HUDEP-2 (cell line): ENCODE data around the gene LIF.

ENCODE experiments used
- DNase-seq, 76 experiments: peaks; one replicate each; lab custom pipeline; 2025; ENCODE audit not compliant: unreplicated experiment in 76 of 76; lab: John Stamatoyannopoulos, UW

The LIF gene

GRCh38 chr22:30245985-30246813 is at the start of gene LIF:
Gene LIF, minus strand, starts transcription at chr22:30246759. Its CDS starts 64 bp downstream, at chr22:30246695.
- DNase-seq, result peak in 16 of 76 experiments; percentile 15 to 63 (median 30)

GRCh38 chr22:30296324-30296723 is 49.8 kb upstream of the LIF start:
- no peak for DNase-seq

DNA sequence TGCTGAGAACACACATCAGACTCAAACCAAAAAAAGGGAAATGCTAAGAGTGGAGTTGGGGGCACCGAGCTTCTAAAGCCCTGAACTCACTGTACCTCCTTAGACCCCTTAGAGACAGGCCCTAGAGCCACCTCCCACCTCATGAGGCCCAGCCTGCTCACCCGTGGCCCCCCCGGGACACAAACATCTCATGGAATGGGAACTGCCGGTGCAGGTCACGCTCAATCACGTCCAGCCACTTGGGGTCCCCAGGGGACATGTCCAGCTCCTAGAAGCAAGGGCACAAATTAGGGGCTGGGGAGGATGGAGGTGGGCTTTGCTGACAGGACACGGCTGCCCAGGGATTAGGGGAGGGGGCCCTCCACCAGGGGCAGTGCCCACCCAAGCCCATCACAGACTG is 49.0 kb upstream of the LIF start:
- DNase-seq, result no peak

- no peak for DNase-seq
Measured at GRCh38 chr22:30294830-30295229, 48.3 kb upstream of the LIF start.

DNA sequence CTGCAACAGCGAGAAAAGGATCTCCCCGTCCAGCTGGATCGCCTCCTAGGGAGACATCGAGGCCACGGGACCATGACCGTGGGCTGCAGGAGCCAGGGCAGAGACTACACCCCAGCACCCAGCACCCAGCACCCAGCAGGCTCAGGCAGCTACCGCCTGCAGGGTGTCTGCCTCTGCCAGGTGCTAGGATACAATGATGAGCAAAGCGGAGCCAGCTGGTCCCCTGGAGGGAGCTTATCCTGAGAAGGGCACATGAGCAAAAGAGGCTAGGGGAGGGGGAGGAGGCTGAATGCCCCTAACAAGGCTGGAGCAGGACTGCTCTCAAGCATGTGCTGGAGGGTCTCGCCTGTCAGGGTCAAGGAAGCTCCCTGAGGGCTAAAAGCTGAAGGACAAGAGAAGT is 47.5 kb upstream of the LIF start:
- DNase-seq, result no peak

- DNase-seq, result no peak
Measured at GRCh38 chr22:30293026-30293425, 46.5 kb upstream of the LIF start.

- no peak for DNase-seq
Measured at GRCh38 chr22:30292069-30292970, 45.8 kb upstream of the LIF start.

DNA sequence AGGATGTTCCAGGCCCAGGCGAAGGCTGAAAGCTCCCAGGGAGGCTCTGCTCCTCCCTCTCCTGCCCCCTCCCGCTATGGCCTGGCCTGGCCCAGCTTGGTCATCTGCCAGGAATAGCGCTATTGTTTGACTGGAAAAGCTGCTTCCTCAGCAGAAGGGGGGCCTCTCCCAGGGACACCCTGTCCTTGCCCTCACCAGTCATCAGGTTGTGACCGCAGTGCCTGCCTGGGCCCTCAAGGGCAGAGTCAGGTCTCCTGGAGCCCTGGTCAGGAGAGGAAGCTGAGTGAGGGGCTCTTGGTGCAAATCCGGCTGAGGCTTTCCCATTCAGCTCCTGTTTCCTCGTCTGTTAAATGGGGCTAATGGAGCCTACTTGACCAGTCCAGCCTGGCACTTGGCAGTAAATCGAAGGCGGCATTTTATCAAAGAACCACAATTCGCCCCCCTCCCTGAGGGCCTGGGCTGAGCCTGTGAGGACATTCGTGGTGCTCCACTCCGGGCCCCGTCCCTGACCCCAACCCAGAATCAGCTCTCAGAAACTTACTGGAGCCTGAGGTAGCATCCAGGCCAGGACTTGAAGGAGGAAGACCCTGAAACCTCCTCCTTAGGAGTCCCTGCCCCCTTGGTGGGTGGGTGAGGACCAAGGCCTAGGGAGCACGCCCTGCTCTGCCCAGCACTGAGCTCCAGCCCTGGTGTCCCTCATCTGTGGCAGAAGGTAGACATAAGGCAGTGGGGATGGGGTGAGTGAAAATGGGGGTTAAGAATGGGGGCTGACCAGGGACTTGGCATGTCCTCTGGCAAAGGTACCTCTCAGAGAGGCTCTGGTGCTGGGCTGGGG is 44.7 kb upstream of the LIF start:
- peak in 24 of 76 experiments; percentile 9 to 38 (median 23) for DNase-seq

DNA sequence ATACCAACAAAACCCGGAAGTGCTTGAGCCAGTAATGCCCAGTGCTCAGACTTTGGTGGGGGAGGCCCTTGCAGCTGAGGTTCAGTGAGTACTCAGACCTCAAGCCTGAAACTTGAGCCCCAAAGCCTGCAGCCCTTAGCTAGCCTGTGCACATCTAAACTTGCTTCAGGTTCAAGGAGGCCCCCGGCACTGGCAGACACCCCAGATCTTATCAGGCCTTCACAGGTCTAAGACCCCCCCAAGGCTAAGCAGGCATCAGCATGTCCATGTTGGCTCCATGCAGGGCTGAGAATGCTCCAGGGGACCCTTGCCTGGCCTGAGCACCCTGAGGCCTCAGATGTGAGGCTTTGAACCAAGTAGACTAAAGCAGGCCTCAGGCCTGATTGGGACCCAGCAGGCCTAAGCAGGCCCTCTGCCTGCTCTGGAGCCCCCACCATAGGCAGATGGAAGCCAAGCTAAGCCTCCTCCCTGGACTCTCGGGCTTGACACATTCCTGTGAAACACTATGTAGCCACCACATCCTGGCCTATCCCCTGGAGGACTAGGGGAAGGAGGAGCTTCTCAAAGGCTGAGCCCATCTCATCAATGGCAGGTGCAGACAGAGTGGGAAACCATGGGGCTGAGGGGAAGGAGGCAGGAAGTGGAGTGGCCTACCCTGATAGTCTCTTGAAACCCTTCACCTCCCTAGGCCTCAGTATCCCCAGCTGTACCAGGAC is 43.9 kb upstream of the LIF start:
- peak in 1 of 76 experiments; percentile 46 for DNase-seq

- DNase-seq, result peak in 2 of 76 experiments; percentile 45 to 70
Measured at GRCh38 chr22:30289980-30290313, 43.4 kb upstream of the LIF start.

GRCh38 chr22:30289141-30289979 is 42.8 kb upstream of the LIF start, which contains the start of gene CASTOR1:
Gene CASTOR1, minus strand, starts transcription at chr22:30289505. Its CDS starts 8 bp downstream, at chr22:30289497.
- DNase-seq, result peak in 74 of 76 experiments; percentile 72 to 98 (median 96)

DNA sequence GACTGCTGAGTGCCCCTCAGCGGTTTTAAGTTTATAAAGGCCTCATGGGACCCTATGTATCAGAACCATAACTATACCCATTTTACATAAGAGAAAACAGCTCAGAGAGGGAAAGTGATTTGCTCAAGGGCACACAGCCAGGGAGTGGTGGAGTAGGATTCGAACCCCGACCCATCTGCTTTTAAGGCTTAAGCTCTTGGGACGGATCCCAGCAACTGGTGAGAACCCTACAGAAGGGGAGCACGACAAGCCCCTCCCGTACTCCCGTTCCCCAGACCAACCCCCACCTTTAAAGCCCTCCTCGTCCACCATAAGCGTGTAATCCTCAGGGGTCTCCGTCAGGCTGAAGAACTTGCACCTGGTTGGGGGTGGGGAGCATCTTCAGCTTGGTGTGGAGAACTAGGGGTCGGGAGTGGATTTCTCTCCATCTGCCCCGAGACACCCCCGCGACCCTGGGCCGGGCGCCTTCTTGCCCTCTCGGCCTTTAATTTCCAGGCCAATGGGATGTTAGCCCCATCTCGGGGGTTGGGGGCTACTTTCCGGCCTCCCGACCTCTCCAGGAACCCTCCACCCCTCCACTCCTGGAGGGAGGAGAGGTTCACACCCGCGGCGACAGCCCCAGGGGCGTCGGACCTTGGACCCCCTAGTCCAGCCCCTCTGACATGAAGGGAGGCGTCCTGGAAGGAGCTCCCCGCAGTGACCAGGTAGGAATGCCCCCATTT is 42.0 kb upstream of the LIF start:
- no peak for DNase-seq

GRCh38 chr22:30287648-30288418 is 41.3 kb upstream of the LIF start:
- peak in 69 of 76 experiments; percentile 17 to 87 (median 72) for DNase-seq

DNA sequence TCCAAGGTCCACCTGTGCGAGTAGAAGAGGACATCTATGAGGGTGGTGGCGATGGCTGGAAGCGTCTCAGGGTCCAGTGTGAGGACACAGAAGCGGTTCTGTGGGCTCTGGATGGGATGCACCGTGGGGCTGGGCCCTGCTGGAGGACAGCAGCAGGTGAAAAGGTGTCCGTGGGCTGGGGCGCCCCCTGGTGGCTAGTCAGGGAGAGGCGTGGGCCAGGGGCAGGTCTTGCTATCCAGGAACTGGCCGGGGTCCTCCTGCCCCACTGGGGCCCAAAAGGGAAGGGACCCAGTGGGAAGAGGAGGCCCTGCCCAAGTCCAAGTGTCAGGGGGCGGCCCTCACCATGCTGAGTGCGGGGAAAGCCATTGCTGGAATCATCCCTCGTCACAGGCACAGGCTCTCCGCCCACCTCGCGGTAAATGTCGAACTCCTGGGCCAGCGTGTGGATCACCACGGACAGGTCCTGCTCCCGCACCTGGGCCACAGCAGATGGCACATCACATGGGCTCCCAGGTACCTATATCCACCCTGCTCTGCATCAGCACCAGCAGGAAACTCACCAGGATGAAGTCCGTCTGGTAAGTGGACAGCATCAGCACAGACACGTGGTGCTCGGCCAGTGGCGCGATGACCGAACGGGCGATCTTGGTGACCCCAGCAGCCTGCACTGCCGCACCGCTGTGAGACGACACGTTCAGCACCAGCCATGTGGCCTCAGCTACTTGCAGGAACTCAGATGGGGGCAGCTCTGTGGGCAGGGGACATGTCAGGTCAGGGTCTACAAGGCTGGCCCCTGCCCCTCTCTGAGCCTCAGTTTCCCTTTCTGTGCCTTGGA is 40.5 kb upstream of the LIF start:
- DNase-seq, result peak in 70 of 76 experiments; percentile 15 to 89 (median 67)

DNA sequence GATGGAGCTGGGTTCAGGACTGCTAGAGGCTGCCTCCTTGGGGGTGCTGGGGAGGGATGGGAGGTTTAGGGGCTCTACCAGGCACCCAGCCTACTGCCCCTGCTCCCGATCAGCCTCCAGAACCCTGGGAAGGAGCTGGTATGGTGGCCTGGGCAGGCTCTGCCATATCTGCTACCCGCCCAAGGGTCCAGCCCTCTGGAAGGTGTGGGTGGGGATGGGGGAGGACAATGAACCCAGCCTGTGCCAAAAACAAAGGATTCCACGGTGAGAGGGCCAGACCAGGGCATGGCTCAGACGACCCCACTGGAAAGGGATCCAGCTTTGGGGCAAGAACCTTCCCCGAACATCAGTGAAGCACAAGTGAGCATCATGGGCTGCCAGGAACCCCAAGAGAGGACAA is 39.8 kb upstream of the LIF start:
- no peak for DNase-seq

GRCh38 chr22:30285846-30286200 is 39.3 kb upstream of the LIF start:
- DNase-seq, result no peak
